HEK293T (cell line): ENCODE measurements around the gene CACNG1.

Experiments
- BHLHE40 ChIP-seq: fragments of 450-650 bp; IDR thresholded peaks from 2 replicates; pipeline ENCODE4 v1.6.1; 2016; ENCODE audit warnings: mild to moderate bottlenecking, moderate library complexity, borderline replicate concordance
- CTBP1 ChIP-seq: fragments of 450-650 bp; IDR thresholded peaks from 2 replicates; pipeline ENCODE4 v1.6.1; 2016; ENCODE audit warnings: borderline replicate concordance
- ELF4 ChIP-seq: fragments of 450-650 bp; IDR thresholded peaks from 2 replicates; pipeline ENCODE4 v1.6.1; 2017; ENCODE audit warnings: antibody characterized with exemption
- FOXA1 ChIP-seq: fragments of 450-650 bp; IDR thresholded peaks from 2 replicates; pipeline ENCODE4 v1.6.1; 2016; ENCODE audit warnings: mild to moderate bottlenecking
- FOXK2 ChIP-seq: fragments of 450-650 bp; IDR thresholded peaks from 2 replicates; pipeline ENCODE4 v1.6.1; 2016; ENCODE audit warnings: mild to moderate bottlenecking
- FOXM1 ChIP-seq: fragments of 450-650 bp; IDR thresholded peaks from 2 replicates; pipeline ENCODE4 v1.6.1; 2017; ENCODE audit warnings: mild to moderate bottlenecking, borderline replicate concordance
- HDGF ChIP-seq: fragments of 450-650 bp; IDR thresholded peaks from 2 replicates; pipeline ENCODE4 v1.6.1; 2017; ENCODE audit warnings: antibody characterized with exemption, borderline replicate concordance
- L3MBTL2 ChIP-seq: fragments of 450-650 bp; conservative IDR thresholded peaks from 2 replicates; pipeline ENCODE4 v1.6.1; 2016; ENCODE audit warnings: mild to moderate bottlenecking
- NFRKB ChIP-seq: fragments of 450-650 bp; IDR thresholded peaks from 2 replicates; pipeline ENCODE4 v1.6.1; 2016; ENCODE audit warnings: mild to moderate bottlenecking, moderate library complexity
- SP1 ChIP-seq: fragments of 450-650 bp; IDR thresholded peaks from 2 replicates; pipeline ENCODE4 v1.6.1; 2017
- TARDBP ChIP-seq: fragments of 450-650 bp; IDR thresholded peaks from 2 replicates; pipeline ENCODE4 v1.6.1; 2016
- ZNF384 ChIP-seq: fragments of 450-650 bp; IDR thresholded peaks from 2 replicates; pipeline ENCODE4 v1.6.1; 2016
- TF ChIP-seq, protein P1 (sequence below): fragments of 450-650 bp; IDR thresholded peaks from 2 replicates; pipeline ENCODE4 v1.6.1; 2016

DNA sequence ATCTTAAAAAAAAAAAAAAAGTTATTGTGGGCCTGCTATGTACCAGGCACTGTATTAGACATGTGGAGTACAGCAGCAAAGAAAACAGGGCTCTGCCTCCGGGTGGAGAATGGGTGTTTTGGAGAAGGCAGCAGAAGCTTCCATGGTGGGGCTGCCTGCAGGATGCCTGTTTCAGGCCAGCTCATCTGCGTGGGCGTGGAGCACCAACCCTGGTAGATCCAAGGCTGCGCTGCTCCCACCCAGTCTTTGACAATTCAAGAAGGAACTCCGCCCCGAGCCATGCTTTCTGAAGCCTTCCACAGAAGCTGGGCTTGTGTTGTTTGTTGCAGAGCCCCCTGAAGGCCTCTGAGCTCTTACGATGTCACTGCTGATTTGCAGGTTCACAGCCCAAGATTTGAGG, 23.2 kb upstream of the CACNG1 start:
- TF ChIP-seq FOXA1 (no peak), FOXM1 (no peak), NFRKB (no peak), HDGF (no peak), BHLHE40 (no peak), SP1 (no peak), CTBP1 (no peak), ZNF384 (no peak), FOXK2 (no peak), ELF4 (no peak), TARDBP (no peak), L3MBTL2 (no peak)
- TF ChIP-seq, protein P1, sequence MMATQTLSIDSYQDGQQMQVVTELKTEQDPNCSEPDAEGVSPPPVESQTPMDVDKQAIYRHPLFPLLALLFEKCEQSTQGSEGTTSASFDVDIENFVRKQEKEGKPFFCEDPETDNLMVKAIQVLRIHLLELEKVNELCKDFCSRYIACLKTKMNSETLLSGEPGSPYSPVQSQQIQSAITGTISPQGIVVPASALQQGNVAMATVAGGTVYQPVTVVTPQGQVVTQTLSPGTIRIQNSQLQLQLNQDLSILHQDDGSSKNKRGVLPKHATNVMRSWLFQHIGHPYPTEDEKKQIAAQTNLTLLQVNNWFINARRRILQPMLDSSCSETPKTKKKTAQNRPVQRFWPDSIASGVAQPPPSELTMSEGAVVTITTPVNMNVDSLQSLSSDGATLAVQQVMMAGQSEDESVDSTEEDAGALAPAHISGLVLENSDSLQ, result no peak
